OCI-LY3 (cell line): Measurements from ENCODE around the gene TSPAN8.

Experiments used
- H2AFZ ChIP-seq: fragments of 200-600, 300-600 bp; shearing (Covaris generic); 2 replicates; pipeline ENCODE4 v1.6.0; 2014; ENCODE audit warnings: antibody characterized with exemption, low read depth, low read length
- H3K27ac ChIP-seq: fragments of 200-600, 300-600 bp; sonication (generic); 2 replicates; pipeline ENCODE4 v1.5.1; 2014; ENCODE audit warnings: mild to moderate bottlenecking, low read length, moderate library complexity, mixed read lengths
- H3K27me3 ChIP-seq: fragments of 200-600, 300-600 bp; sonication (generic); 2 replicates; pipeline ENCODE4 v1.6.1; 2014; ENCODE audit warnings: low read depth, low read length, mixed read lengths
- H3K36me3 ChIP-seq: fragments of 200-600, 300-600 bp; sonication (generic); replicated peaks from 2 replicates; pipeline ENCODE3; 2014; ENCODE audit warnings: low read depth, low read length, mixed read lengths
- H3K4me1 ChIP-seq: fragments of 300-600, 200-600 bp; sonication (generic); 2 replicates; pipeline ENCODE4 v1.6.1; 2014; ENCODE audit warnings: low read length, mixed read lengths
- H3K4me2 ChIP-seq: fragments of 200-600, 300-600 bp; sonication (generic); 2 replicates; pipeline ENCODE4 v1.6.1; 2014; ENCODE audit warnings: low read length, mixed read lengths
- H3K4me3 ChIP-seq: fragments of 300-600, 200-600 bp; sonication (generic); 2 replicates; pipeline ENCODE4 v1.5.1; 2014; ENCODE audit warnings: antibody characterized with exemption, mild to moderate bottlenecking, low read length, moderate library complexity
- H3K79me2 ChIP-seq: fragments of 300-600, 200-600 bp; shearing (Covaris generic); 2 replicates; pipeline ENCODE4 v1.6.1; 2014; ENCODE audit warnings: mild to moderate bottlenecking, low read length, mixed read lengths
- H3K9ac ChIP-seq: fragments of 300-600, 200-600 bp; shearing (Covaris generic); 2 replicates; pipeline ENCODE4 v1.6.0; 2014; ENCODE audit warnings: mild to moderate bottlenecking, low read length, moderate library complexity
- H3K9me3 ChIP-seq: fragments of 200-600, 300-600 bp; shearing (Covaris generic); 2 replicates; pipeline ENCODE4 v1.6.1; 2014; ENCODE audit warnings: low read length, mixed read lengths; ENCODE audit not compliant: insufficient read depth
- H4K20me1 ChIP-seq: fragments of 200-600, 300-600 bp; sonication (generic); 2 replicates; pipeline ENCODE4 v1.6.1; 2016; ENCODE audit warnings: low read length, mixed read lengths; ENCODE audit not compliant: insufficient read depth
- CTCF ChIP-seq: fragments of 200-600, 300-600 bp; sonication (generic); IDR thresholded peaks from 2 replicates; pipeline ENCODE4 v1.5.1; 2014; ENCODE audit warnings: antibody characterized with exemption, low read length, low read depth
- EZH2phosphoT487 ChIP-seq: fragments of 200-600 bp; shearing (Covaris generic); IDR thresholded peaks from 2 replicates; pipeline ENCODE4 v1.6.1; 2018; ENCODE audit warnings: antibody characterized with exemption, mixed run types, low read depth

Gene TSPAN8

GRCh38 chr12:71135812-71136176, 22.0 kb downstream of the TSPAN8 start:
- no peaks in the 10 kb centered on the region for H3K4me1 ChIP-seq
- H3K4me3 ChIP-seq = no peak overlapping the region
- TF ChIP-seq CTCF (no peak), EZH2phosphoT487 (no peak)
- no peak overlapping the region for H2AFZ ChIP-seq
- H3K9me3 ChIP-seq = no peaks in the 10 kb centered on the region
- H3K9ac ChIP-seq = no peak overlapping the region
- H3K36me3 ChIP-seq = no peaks in the 10 kb centered on the region
- no peaks in the 10 kb centered on the region for H4K20me1 ChIP-seq
- no peak overlapping the region for H3K27ac ChIP-seq
- no peaks in the 10 kb centered on the region for H3K79me2 ChIP-seq
- H3K27me3 ChIP-seq = 0 out of 2 replicates have a peak, but pooled peaks cover 5% of the 10 kb centered on the region
- no peak overlapping the region for H3K4me2 ChIP-seq

GRCh38 chr12:71135077-71135811, 22.6 kb downstream of the TSPAN8 start:
- H3K36me3 ChIP-seq = no peaks in the 10 kb centered on the region
- H3K9me3 ChIP-seq = no peaks in the 10 kb centered on the region
- no peak overlapping the region for H3K9ac ChIP-seq
- 0 out of 2 replicates have a peak, but pooled peaks cover 5% of the 10 kb centered on the region for H3K27me3 ChIP-seq
- no peak overlapping the region for H3K4me2 ChIP-seq
- no peaks in the 10 kb centered on the region for H4K20me1 ChIP-seq
- no peaks in the 10 kb centered on the region for H3K79me2 ChIP-seq
- H3K27ac ChIP-seq = no peak overlapping the region
- TF ChIP-seq EZH2phosphoT487 = no peak
- no peak for TF ChIP-seq CTCF
- H2AFZ ChIP-seq = no peak overlapping the region
- no peak overlapping the region for H3K4me3 ChIP-seq
- H3K4me1 ChIP-seq = no peaks in the 10 kb centered on the region

- Histone ChIP-seq H3K9me3 (no peaks in the 10 kb centered on the region), H3K27me3 (0 out of 2 replicates have a peak, but pooled peaks cover 5% of the 10 kb centered on the region), H3K36me3 (no peaks in the 10 kb centered on the region), H3K4me1 (no peaks in the 10 kb centered on the region), H3K4me3 (no peak overlapping the region), H3K27ac (no peak overlapping the region), H2AFZ (no peak overlapping the region), H3K79me2 (no peaks in the 10 kb centered on the region), H3K9ac (no peak overlapping the region), H3K4me2 (no peak overlapping the region), H4K20me1 (no peaks in the 10 kb centered on the region)
- TF ChIP-seq EZH2phosphoT487 (no peak), CTCF (no peak)
These were observed 23.4 kb downstream of the TSPAN8 start for GRCh38 chr12:71134405-71134804.

GRCh38 chr12:71130521-71131069, 27.2 kb downstream of the TSPAN8 start:
- no peak overlapping the region for H2AFZ ChIP-seq
- H3K79me2 ChIP-seq = no peaks in the 10 kb centered on the region
- TF ChIP-seq EZH2phosphoT487 (no peak), CTCF (no peak)
- 0 out of 2 replicates have a peak, but pooled peaks cover 3% of the 10 kb centered on the region for H3K27me3 ChIP-seq
- no peak overlapping the region for H3K9ac ChIP-seq
- H4K20me1 ChIP-seq = no peaks in the 10 kb centered on the region
- no peaks in the 10 kb centered on the region for H3K9me3 ChIP-seq
- no peaks in the 10 kb centered on the region for H3K36me3 ChIP-seq
- no peak overlapping the region for H3K27ac ChIP-seq
- no peak overlapping the region for H3K4me3 ChIP-seq
- no peaks in the 10 kb centered on the region for H3K4me1 ChIP-seq
- H3K4me2 ChIP-seq = no peak overlapping the region
